EL (cell line): Measurements from ENCODE around the gene LARP4B.

Experiments
- DNase-seq: peaks from one replicate; pipeline ENCODE4 v3.0.0-alpha.2; 2016

LARP4B gene

GRCh38 chr10:921471-922414, 9.8 kb downstream of the LARP4B start:
- DNase-seq, result peak; percentile 76

- no peak for DNase-seq
These were observed 11.1 kb downstream of the LARP4B start for GRCh38 chr10:920450-920849.

GRCh38 chr10:919481-919880, 12.0 kb downstream of the LARP4B start:
- no peak for DNase-seq

GRCh38 chr10:917999-918398, 13.5 kb downstream of the LARP4B start:
- DNase-seq, result no peak

GRCh38 chr10:917416-917720, 14.1 kb downstream of the LARP4B start:
- DNase-seq, result no peak

- DNase-seq, result no peak
These were observed 14.6 kb downstream of the LARP4B start for GRCh38 chr10:916716-917415.

GRCh38 chr10:909831-910230, 21.7 kb downstream of the LARP4B start:
- DNase-seq, result peak; percentile 61

- DNase-seq, result no peak
These were observed 25.5 kb downstream of the LARP4B start for GRCh38 chr10:905972-906371.

- DNase-seq, result no peak
These were observed 26.0 kb downstream of the LARP4B start for GRCh38 chr10:905503-905902.

- DNase-seq, result no peak
These were observed 27.1 kb downstream of the LARP4B start for GRCh38 chr10:904403-904802.

- DNase-seq, result no peak
These were observed 33.4 kb downstream of the LARP4B start for GRCh38 chr10:898141-898540.

- no peak for DNase-seq
These were observed 34.5 kb downstream of the LARP4B start for GRCh38 chr10:896982-897381.

- no peak for DNase-seq
These were observed 36.2 kb downstream of the LARP4B start for GRCh38 chr10:895324-895723.

GRCh38 chr10:878895-879294, 52.6 kb downstream of the LARP4B start:
- no peak for DNase-seq

GRCh38 chr10:878333-878759, 53.2 kb downstream of the LARP4B start:
- no peak for DNase-seq

- DNase-seq, result no peak
These were observed 55.1 kb downstream of the LARP4B start for GRCh38 chr10:876438-876837.

GRCh38 chr10:873020-873419, 58.5 kb downstream of the LARP4B start:
- no peak for DNase-seq

GRCh38 chr10:871951-872403, 59.5 kb downstream of the LARP4B start:
- no peak for DNase-seq

GRCh38 chr10:870564-871166, 60.8 kb downstream of the LARP4B start:
- DNase-seq, result no peak

- DNase-seq, result no peak
These were observed 62.3 kb downstream of the LARP4B start for GRCh38 chr10:869171-869570.

GRCh38 chr10:867807-868206, 63.7 kb downstream of the LARP4B start:
- DNase-seq, result peak; percentile 29

- no peak for DNase-seq
These were observed 64.9 kb downstream of the LARP4B start for GRCh38 chr10:866577-866941.

- DNase-seq, result no peak
These were observed 65.5 kb downstream of the LARP4B start for GRCh38 chr10:865924-866576.
